ENCODE results near the gene TRIO.

The TRIO gene

DNA sequence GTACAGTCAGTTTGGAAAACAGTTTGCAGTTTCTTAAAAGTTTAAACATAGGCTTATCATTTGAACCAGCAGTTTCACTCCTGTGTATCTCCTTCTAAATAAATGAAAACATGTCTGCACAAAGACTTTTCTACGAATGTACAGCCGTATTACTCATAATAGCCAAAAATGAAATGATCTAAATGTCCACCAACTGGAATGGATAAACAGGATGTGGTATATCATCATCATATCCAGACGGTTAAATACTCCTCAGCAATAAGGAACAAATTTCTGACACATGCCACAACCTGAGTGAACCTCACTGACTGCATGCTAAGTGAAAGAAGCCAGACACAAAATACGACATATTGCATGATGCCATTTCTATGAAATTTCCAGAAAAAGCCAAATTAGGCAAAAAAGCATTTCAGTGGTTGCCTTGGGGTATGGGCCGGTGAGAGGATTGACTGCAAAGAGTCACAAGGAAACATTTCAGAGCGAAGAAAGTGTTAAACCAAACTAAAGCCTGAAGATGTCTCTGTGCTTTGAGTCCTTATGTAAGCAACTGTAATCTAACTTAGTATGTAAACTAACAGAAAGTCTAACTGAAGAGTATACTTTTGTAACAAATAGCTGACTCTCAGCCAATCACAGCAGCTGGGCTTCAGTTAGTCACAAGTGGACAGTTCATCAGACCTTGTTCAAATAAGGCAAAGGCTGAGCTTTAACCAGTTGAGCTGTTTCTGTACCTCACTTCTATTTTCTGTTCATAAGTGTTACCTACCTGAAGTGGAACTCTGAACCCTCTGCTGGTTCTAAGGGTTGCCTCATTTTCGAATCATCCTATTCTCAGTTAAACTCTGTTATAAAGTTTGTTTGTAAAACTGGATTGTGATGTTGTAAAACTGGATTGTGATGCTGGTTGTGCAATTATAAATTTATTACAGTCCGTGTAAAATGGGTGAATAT is 65.2 kb downstream of the TRIO start:
- Histone ChIP-seq H3K4me3 (ENCODE audit: insufficient read depth, low read length, poor library complexity, severe bottlenecking) (no peak overlapping the region), H3K27me3 (ENCODE audit: low read length) (no peaks in the 10 kb centered on the region), H3K9me2 (replicated peaks; ENCODE audit: insufficient read depth, low read length) (no peaks in the 10 kb centered on the region), H3K27ac (ENCODE audit: low read depth, low read length) (no peak overlapping the region), H3K36me3 (ENCODE audit: low read length) (no peaks in the 10 kb centered on the region), H3F3A (ENCODE audit: insufficient read depth) (no peaks in the 10 kb centered on the region), H2AFZ (ENCODE audit: low read depth, low read length, severe bottlenecking) (no peak overlapping the region), H3K4me2 (ENCODE audit: low read depth, low read length, poor library complexity, severe bottlenecking) (no peak overlapping the region), H3K9ac (ENCODE audit: low read length) (no peak overlapping the region), H3K9me3 (ENCODE audit: insufficient read depth, low read length) (no peaks in the 10 kb centered on the region), H4K20me1 (ENCODE audit: low read depth, low read length) (peaks cover 27% of the 10 kb centered on the region), H3K79me2 (ENCODE audit: insufficient read depth, low read length) (no peaks in the 10 kb centered on the region)
- TF ChIP-seq, protein P1, sequence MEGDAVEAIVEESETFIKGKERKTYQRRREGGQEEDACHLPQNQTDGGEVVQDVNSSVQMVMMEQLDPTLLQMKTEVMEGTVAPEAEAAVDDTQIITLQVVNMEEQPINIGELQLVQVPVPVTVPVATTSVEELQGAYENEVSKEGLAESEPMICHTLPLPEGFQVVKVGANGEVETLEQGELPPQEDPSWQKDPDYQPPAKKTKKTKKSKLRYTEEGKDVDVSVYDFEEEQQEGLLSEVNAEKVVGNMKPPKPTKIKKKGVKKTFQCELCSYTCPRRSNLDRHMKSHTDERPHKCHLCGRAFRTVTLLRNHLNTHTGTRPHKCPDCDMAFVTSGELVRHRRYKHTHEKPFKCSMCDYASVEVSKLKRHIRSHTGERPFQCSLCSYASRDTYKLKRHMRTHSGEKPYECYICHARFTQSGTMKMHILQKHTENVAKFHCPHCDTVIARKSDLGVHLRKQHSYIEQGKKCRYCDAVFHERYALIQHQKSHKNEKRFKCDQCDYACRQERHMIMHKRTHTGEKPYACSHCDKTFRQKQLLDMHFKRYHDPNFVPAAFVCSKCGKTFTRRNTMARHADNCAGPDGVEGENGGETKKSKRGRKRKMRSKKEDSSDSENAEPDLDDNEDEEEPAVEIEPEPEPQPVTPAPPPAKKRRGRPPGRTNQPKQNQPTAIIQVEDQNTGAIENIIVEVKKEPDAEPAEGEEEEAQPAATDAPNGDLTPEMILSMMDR (IDR thresholded peaks at IDR 0.05; ENCODE audit: insufficient read depth, low read length, poor library complexity, severe bottlenecking): no peak
- no peak for TF ChIP-seq EZH2phosphoT487 (conservative IDR thresholded peaks at IDR 0.05; ENCODE audit: low read length)

DNA sequence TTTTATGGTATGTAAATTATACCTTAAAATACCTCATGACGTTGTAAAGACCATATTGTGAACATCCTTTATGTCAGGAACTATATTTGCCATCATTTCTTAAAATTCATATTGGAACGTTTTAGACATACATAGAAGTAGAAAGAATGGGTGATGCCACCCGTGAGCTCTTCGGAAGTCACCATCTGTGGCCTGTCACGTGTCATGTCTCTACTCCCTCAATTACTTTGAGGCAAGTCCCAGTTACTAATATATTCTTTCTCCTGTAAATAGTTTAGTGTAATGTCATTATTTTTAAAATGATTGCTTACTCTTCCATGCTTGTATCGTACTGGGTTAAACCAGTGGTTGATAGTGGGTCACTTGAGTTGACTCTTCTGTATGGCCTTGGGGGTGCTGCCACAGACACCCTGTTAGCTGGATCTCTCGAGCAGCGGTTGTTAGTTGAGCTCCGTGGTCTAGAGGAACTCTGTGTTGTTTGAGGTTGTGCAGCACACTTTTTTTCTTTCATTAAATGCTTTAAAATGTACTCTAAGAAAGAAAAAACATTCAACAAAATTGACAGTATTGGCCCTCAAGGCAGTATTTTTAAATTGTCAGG is 66.2 kb downstream of the TRIO start:
- no peaks in the 10 kb centered on the region for H3K36me3 ChIP-seq (ENCODE audit: low read length)
- H3F3A ChIP-seq (ENCODE audit: insufficient read depth): no peaks in the 10 kb centered on the region
- no peak overlapping the region for H3K4me2 ChIP-seq (ENCODE audit: low read depth, low read length, poor library complexity, severe bottlenecking)
- peaks cover 32% of the 10 kb centered on the region; the same call in 1 of the 2 replicates for H4K20me1 ChIP-seq (ENCODE audit: low read depth, low read length)
- no peaks in the 10 kb centered on the region for H3K27me3 ChIP-seq (ENCODE audit: low read length)
- no peak overlapping the region for H3K9ac ChIP-seq (ENCODE audit: low read length)
- H3K9me3 ChIP-seq (ENCODE audit: insufficient read depth, low read length): no peaks in the 10 kb centered on the region
- H3K27ac ChIP-seq (ENCODE audit: low read depth, low read length): no peak overlapping the region
- H2AFZ ChIP-seq (ENCODE audit: low read depth, low read length, severe bottlenecking): no peak overlapping the region
- TF ChIP-seq, protein P1 (IDR thresholded peaks at IDR 0.05; ENCODE audit: insufficient read depth, low read length, poor library complexity, severe bottlenecking): no peak
- TF ChIP-seq EZH2phosphoT487 (conservative IDR thresholded peaks at IDR 0.05; ENCODE audit: low read length): no peak
- no peaks in the 10 kb centered on the region; the same call in 1 of the 2 replicates for H3K79me2 ChIP-seq (ENCODE audit: insufficient read depth, low read length)
- H3K9me2 ChIP-seq (replicated peaks; ENCODE audit: insufficient read depth, low read length): no peaks in the 10 kb centered on the region
- no peak overlapping the region for H3K4me3 ChIP-seq (ENCODE audit: insufficient read depth, low read length, poor library complexity, severe bottlenecking)

DNA sequence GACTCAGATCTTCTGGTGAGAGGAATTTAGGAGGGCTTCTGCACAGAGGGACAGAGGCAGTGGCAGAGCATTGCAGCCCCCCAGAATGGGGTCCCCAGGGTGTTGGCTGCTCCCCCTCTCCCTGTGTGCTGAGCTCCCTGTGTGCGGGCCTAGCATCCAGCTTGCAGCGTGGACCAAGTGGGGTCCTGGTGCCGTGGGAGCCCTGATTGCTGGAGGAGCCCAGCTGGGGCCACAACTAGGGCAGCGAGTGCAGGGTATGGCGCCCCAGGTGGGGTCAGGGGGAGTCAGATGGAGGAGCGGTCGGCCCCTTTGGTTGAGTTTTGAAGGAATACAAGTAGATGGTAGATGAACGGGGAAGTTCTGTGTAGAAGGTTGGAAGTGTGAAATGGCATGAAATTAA is 66.7 kb downstream of the TRIO start:
- Histone ChIP-seq H4K20me1 (ENCODE audit: low read depth, low read length) (peaks cover 36% of the 10 kb centered on the region), H3K79me2 (ENCODE audit: insufficient read depth, low read length) (no peaks in the 10 kb centered on the region; the same call in 1 of the 2 replicates), H3K27me3 (ENCODE audit: low read length) (no peaks in the 10 kb centered on the region), H3K9me3 (ENCODE audit: insufficient read depth, low read length) (no peaks in the 10 kb centered on the region), H3K9me2 (replicated peaks; ENCODE audit: insufficient read depth, low read length) (no peaks in the 10 kb centered on the region), H3K9ac (ENCODE audit: low read length) (no peak overlapping the region), H3K4me2 (ENCODE audit: low read depth, low read length, poor library complexity, severe bottlenecking) (no peak overlapping the region), H3K36me3 (ENCODE audit: low read length) (no peaks in the 10 kb centered on the region), H3K4me3 (ENCODE audit: insufficient read depth, low read length, poor library complexity, severe bottlenecking) (no peak overlapping the region), H3F3A (ENCODE audit: insufficient read depth) (no peaks in the 10 kb centered on the region), H2AFZ (ENCODE audit: low read depth, low read length, severe bottlenecking) (no peak overlapping the region), H3K27ac (ENCODE audit: low read depth, low read length) (no peak overlapping the region)
- TF ChIP-seq, protein P1 (IDR thresholded peaks at IDR 0.05; ENCODE audit: insufficient read depth, low read length, poor library complexity, severe bottlenecking): no peak
- no peak for TF ChIP-seq EZH2phosphoT487 (conservative IDR thresholded peaks at IDR 0.05; ENCODE audit: low read length)
